Renal cortex interstitium (tissue), 11 donors: ENCODE measurements around the gene THAP2. TPM values are rescaled to one million over a fixed set of nuclear protein-coding genes. Genes with fewer than 3 reads are reported as not detected.
"Not testable (repeated sequence)": the region's sequence is repeated elsewhere in the genome, so short reads cannot be mapped to it uniquely, and the experiment has no call there.

Source experiments
- DNase-seq, 11 donors: peaks; one replicate each; pipeline ENCODE4 v3.0.0-alpha.2; 2013; ENCODE audit warnings: low read depth in 9 of 11, low spot score in 4 of 11; ENCODE audit errors: extremely low read depth in 1 of 11
- polyA plus RNA-seq, 3 donors: library from polyadenylated mRNA; unstranded; fragments of 120-200 nt; gene quantifications; one replicate each; pipeline ENCODE4 v1.2.1, GENCODE V29; 2013; ENCODE audit not compliant: insufficient read length in 3 of 3

THAP2 gene
- polyA plus RNA-seq, 3 donors = 15.4 to 17.3 (median 15.9) TPM

DNA sequence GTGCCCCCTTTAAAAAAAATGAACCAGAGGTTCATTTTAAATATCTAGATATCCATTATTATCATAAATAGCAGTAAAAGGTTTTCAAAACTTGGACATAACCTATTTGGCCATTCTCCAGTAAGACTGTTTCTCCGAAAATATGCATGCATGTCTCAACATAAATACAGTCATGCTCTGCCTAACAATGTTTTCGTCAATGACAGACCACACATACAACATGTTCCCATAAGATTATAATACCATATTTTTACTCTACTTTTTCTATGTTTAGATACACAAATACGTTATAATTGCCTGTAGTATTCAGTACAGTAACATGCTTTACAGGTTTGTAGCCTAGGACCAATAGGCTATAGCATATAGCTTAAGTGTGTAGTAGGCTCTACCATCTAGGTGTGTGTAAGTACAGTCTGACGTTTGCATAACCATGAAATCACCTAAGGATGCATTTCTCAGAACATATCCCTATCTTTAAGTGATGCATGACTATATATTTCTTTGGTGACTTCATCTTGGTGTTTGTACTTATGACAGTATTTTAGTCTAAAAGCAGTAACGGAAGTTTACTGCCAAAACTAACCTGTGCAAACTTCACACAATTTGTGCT lies 25.0 kb downstream of the THAP2 start:
- DNase-seq = no peak

DNA sequence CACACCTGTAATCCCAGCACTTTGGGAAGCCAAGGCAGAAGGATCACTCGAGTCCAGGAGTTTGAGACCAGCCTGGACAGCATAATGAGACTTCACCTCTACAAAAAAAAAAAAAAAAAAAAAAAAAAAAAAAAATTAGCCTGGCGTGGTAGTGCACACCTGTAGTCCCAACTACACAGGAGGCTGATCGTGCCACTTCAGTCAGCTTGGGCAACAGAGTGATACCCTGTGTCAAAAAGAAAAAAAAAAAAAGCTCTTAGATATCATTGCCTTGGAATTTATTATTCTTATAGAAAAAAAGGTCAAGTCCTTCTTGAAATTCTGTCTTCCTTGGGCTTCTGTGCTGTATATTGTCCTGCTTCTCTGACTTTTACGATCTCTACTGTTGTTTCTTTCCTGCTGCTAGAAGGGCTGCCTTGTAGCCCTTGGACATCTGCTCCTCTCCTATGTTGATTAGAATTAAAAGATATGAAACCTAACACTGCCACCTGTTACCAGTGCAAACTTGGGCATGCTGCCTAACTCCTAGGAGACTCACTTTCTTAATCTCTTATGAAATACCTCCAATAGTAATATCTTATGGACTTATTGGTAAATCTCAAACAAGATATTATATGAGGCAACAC lies 27.5 kb downstream of the THAP2 start:
- no peak for DNase-seq

DNA sequence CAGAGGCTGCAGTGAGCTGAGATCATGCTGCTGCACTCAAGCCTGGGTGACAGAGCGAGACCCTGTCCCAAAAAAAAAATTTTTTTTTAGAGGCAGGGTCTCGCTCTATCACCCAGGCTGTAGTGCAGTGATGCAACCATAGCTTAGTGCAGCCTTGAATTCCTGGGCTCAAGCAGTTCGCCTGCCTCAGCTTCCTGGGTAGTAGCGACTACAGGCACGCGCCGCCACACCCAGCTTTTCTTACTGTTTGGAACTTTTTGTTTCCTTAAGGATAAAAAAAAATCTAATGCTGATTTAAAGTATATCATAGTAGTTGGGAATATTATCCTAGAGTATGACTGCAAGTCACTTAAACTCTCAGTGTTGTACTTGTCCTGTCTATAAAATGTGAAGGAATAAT lies 29.0 kb downstream of the THAP2 start:
- DNase-seq = no peak

DNA sequence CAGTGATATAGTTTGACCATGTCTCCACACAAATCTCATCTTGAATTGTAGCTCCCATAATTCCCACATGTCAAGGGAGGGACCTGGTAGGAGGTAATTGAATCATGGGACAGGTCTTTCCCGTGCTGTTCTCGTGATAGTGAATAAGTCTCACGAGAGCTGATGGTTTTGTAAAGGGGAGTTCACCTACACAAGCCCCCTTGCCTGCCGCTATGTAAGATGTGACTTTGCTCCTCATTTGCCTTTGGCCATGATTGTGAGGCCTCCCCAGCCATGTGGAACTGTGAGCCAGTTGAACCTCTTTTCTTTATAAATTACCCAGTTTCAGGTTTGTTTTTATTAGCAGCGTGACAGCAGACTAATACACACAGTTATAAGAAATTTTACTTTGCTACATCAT lies 29.6 kb downstream of the THAP2 start:
- DNase-seq = not testable (repeated sequence)

DNA sequence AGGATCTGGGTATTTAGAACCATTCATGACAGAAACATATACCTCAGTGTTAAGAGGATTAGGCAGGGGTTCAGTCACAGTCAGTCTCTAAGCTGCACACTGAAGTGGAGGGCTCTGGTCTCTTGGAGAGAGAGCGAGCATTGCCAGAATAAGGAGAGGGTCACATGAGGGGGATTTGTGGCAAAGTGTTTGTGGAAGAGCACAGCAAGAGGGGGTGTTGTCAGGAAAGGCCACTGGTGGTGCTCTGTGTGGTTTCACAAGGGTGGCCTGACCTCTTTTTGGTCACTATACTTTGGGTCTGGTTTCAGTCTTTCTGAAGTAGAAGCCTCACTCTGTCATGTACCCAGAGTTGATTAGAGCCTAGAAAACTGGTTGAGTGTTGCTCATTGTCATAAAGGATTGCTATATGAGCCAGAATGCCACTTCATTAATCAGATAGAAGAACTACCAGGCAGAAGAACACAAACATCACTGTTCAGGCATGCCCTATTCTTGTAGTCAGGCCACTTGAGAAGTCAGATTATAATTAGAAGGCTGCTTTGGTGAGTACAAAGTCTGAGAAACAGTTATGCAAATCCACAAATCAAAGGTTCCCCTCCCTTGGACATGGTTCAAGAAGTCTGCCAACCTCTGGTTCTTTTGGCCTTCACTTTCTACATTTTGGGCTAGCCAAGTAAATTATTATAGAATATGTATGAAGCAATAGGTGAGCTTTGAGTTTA lies 30.2 kb downstream of the THAP2 start:
- DNase-seq = no peak

DNA sequence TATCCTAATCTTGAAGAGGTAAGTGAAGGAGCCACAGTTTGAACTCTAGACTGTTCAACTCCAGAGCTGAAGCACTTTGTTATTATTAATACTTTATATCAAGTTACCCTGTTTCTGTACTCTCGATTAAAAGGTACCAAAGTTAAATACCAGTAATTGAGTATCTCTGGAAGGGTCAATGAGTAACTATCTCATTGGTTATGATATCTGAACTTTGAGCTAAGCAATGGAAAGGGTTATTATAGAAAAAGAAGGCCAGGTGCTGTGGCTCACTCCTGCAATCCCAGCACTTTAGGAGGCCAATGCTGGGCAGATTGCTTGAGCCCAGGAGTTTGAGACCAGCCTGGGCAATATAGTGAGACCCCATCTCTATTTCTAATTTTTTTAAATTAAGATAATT lies 31.7 kb downstream of the THAP2 start:
- no peak for DNase-seq

DNA sequence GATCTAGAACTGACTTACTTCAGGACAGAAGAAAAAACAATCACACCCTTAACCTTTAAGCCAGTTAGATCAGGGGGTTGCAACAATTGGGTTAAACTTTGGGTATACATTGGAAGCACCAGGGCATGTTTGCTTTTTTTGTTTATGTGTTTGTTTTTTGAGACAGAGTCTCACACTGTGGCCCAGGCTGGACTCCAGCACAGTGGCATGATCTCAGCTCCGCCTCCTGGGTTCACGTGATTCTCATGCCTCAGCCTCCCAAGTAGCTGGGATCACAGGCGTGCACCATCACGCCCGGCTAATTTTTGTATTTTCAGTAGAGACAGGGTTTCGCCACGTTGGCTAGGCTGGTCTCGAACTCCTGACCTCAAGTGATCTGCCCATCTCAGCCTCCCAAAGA lies 38.1 kb downstream of the THAP2 start:
- not testable (repeated sequence) for DNase-seq

DNA sequence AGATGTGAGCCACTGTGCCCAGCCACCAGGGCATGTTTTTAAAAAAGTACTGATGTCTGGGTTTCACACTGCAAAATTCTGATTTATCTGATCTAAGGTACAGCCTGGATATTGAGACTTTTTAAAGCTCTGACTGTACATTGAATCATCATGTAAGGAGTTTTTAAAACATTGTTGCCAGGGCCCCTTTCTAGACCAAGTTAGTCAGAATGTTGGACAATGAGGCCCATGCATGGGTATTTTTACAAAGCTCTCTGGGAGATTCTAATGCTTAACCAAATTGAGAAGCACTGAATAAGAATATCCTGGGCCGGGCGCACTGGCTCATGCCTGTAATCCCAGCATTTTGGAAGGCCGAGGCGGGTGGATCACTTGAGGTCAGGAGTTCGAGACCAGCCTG lies 38.5 kb downstream of the THAP2 start:
- no peak for DNase-seq

DNA sequence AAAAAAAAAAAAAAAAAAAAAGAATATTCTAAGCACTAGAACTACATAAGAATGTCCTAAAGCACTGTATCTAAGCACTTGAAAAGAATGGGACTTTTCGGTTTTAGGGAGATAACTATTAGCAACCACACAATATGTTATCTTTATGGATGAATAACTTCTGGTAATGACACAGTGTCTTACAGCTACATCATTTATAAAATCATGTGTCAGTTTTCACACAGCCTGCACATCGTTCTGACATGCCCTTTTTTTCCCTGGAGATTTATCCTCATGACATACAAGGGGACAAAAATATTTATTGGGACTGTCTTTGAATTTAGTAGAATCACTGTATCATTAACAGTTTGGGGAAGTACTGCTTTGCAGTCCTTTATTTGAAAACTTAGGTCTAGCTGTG lies 39.1 kb downstream of the THAP2 start:
- no peak for DNase-seq

DNA sequence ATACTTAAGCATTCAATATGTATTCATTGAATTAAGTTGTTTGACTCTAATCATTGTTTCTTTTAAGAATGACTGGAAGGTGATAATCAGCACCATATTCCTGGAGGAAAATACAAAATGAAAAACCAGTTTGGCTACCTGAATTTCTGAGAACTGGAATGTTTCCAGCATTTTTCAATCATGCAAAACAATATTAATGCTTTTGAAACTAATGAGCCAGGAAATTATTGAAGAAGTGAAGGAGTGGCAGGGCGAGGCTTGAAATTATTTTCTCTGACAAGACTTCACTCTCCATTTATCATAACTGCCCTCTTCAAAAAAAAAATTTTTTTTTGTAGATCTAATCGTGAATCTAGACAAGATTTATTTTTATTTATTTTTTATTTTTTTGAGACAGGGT lies 40.8 kb downstream of the THAP2 start:
- DNase-seq = no peak

DNA sequence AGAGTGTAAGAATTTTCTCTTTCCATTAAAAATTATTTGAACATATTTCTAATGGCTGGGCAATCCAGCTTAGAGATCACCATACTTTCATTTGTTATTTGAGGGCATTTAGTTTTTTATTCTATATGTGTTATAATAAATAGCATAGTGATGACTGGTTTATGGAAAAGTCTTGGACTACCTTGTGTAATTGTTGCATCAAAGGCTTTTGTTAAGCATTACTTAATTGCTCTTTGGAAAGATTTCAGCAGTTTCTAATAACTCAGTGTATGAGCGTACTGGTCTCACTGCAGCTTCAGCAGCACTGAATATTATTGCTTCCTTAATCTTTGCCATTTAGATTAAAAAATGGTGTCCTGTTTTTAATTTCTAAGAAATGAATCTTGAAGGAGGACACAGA lies 44.6 kb downstream of the THAP2 start:
- DNase-seq = no peak

DNA sequence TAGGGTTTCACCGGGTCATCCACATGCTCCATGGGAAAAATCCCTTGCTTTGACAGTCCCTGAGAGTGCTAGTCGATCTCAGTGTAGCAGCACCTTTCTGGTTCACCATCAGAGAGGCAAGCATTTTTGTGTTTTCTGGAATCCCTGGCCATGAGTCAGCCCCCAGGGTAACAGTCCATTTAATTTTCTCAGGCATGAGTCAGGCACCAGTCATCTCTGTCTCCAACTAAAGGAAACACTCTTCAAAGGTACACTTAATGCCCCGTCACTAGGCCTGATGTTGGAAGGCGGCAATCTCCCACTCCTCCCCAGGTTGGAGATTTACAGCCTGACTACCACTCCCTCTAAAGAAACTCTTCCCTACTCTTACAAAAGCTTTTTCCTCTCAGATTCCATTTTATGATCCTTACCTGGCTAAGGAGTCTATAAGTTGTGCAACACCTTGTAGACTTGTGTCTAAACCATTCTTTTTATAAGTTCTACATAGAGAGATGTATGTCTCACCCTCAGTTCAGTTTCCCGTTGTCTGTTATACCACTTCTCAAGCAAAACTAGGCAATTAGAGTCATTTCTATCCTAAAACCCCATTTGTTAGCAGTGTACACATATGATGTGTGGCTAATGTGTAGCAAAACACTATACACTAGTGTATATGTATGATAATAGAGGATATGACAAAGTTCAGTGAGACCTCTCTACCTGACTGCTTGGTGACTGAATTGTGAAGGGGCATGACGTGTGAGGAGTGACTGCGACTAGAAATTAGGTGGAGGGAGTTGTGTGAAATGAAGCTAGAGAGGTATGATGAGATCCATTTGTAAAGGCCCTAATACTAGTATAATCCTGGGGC lies 46.4 kb downstream of the THAP2 start:
- DNase-seq = no peak

DNA sequence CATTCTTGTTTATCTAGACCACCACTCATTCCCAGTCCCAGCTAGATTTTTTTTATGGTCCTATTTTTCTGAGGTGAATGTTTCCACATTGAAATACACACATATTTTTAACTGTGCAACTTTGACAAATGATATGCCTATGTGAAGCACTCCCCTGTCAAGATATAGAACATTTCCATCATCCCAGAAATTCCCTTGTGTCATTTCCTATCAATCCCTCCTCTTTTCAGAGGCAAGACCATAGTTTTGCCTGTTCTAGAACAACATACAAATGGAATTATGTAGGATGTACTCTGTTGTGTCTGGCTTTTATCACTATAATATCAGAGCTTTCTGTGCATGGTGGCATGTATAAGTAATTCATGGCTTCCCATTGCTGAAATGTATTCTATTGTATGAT lies 54.5 kb downstream of the THAP2 start:
- DNase-seq = no peak

DNA sequence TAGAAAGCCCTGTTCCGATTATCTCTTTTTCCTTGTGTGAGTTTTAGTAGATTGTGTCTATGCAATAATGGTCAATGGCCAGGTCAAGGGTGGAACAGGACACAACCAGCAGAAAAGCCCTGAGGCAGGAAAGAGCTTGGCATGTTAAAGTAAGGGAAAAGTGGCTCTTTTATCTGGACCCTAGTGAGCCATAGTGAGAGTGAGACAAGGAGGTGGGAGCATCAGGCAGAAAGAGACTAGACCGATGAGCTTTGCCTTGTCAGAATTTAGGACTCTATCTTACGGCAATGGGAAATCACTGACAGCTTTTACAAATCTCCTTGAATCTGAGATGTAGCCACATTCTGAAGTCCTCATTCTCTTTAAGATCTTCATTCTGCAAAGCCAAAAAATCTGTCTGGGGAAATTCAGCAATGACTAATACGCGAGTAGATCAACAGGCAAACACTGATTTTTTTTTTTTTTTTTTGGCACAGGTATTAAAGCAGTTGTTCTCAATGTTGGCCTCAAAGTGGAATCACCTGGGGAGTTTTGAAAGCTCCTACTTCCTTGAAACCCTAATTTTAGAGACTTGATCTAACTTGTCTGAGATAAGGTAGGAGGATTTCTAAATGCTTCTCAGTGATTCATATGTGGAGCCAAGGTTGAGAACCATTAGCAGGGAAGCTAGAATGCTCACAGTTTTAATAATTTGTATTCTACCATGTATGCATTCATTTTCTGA lies 55.7 kb downstream of the THAP2 start:
- DNase-seq = no peak

DNA sequence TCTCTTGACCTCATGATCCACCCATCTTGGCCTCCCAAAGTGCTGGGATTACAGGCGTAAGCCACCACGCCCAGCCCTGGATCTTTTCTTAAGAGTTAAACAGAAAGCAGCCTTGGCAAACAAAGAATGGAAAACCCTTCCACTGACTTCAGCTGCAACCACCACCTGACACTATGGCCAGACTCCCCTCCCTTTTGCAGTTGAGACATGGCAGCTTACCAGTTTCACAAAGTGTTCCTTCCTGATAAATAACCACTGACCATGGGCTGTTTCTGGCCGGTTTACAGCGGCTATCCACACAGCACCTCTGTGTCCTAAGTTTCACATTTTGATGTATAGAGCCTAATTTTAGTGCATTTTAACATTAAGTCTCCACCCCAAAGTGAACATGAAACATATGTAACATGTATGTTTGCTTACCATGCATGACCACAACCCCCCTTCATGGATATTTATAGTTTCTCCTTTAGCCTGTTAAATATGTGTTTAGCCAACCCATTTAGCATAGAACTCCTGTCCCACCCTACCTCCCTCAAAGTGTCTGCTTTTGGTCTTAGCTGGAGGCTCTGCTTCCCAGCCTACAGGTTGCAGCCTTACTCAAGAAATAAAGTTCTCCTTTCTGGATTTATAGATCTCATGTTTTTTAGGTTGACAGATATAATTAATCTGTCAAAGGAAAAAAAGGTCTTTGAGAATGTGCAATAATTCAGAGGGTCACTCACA lies 57.8 kb downstream of the THAP2 start:
- no peak for DNase-seq

DNA sequence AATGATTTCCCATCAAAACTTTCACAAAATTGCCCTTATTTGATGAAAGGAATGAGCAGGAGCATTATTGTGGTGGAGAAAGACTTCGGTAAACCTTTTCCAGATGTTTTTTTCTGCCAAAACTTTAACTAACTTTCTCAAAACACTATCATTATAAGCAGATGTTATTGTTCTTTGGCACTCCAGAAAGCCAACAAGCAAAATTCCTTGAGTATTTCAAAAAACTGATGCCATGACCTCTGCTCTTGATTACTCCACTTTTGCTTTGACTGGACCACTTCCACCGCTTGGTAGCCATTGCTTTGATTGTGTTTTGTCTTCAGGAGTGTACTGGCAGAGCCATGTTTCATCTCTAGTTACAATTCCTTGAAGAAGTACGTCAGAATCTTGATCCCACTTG lies 60.9 kb downstream of the THAP2 start:
- DNase-seq = no peak

DNA sequence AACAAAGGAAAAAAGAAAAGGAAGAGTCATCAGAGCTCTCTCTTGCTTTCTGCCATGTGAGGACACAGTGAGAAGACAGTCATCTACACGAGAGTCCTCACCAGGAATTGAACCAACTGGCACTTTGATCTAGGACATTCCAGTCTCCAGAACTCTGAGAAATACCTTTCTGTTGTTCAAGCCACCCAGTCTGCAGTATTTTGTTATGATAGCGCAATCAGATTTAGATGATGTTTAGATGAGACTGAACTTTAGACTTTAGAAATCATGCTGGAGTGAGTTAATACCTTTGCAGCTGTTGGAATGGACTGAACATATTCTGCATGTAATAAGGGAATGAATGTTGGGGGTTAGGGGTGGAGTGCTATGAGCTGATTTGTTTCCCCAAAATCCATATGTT lies 62.4 kb downstream of the THAP2 start:
- DNase-seq = no peak

DNA sequence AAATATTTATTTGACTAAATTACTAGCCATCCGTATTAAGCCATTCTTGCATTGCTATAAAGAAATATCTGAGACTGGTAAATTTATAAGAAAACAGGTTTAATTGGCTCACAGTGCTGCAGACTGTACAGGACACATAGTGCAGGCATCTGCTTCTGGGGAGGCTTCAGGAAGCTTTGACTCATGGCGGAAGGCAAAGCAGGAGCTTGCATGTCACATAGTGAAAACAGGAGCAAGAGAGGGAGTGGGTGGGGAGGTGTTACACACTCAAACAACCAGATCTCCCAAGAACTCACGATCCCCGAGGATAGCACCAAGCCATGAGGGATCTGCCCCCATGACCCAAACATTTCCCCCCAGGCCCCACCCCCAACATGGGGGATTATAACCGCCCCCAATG lies 63.9 kb downstream of the THAP2 start:
- DNase-seq = no peak
